Activated B cell treated with CpG ODN at 0.5 μM for 24 hours (primary cell): ENCODE measurements around the gene KCNK3. TPM values are rescaled to one million over a fixed set of nuclear protein-coding genes. Genes with fewer than 3 reads are reported as not detected.

Source experiments
- ATAC-seq: fragments of 200-7000 bp; cut with Tn5 transposase; one replicate; pipeline ENCODE4 v1.10.0; 2021; ENCODE audit warnings: low read depth, mild to moderate bottlenecking, moderate library complexity
- CTCF ChIA-PET: fragments of 350-600 bp; sonication (Branson Sonifier 250); formaldehyde crosslinking; loops from one replicate; lab custom pipeline; 2021; ENCODE audit warnings: antibody characterized with exemption; lab: Charles Lee
- POLR2A ChIA-PET: fragments of 350-600 bp; sonication (Branson Sonifier 250); formaldehyde crosslinking; loops from one replicate; lab custom pipeline; 2021; ENCODE audit warnings: antibody characterized with exemption; lab: Charles Lee
- DNase-seq: peaks from one replicate; pipeline ENCODE4 v3.0.0; 2022
- H3K27ac Mint-ChIP-seq: one replicate; pipeline ENCODE4 v1.8.0; 2020; ENCODE audit warnings: mixed read lengths
- H3K27me3 Mint-ChIP-seq: one replicate; pipeline ENCODE4 v1.8.0; 2021; ENCODE audit warnings: mixed read lengths
- H3K36me3 Mint-ChIP-seq: one replicate; pipeline ENCODE4 v1.8.0; 2021; ENCODE audit warnings: low read depth, mixed read lengths
- H3K4me1 Mint-ChIP-seq: one replicate; pipeline ENCODE4 v1.8.0; 2021; ENCODE audit warnings: mixed read lengths
- H3K4me3 Mint-ChIP-seq: one replicate; pipeline ENCODE4 v1.8.0; 2020; ENCODE audit warnings: mild to moderate bottlenecking, mixed read lengths
- H3K9me3 Mint-ChIP-seq: one replicate; pipeline ENCODE4 v1.8.0; 2020; ENCODE audit warnings: mixed read lengths
- CTCF ChIP-seq: fragments of 200-600 bp; IDR thresholded peaks from one replicate; pipeline ENCODE4 v1.8.0; 2022; ENCODE audit warnings: antibody characterized with exemption, mild to moderate bottlenecking
- intact Hi-C: fragments of 100-400 bp; cut with micrococcal nuclease; formaldehyde crosslinking; loops from one replicate; pipeline ENCODE4 v1.15.1; 2024
- total RNA-seq: library from RNA; stranded (reverse); gene quantifications from 2 replicates; pipeline ENCODE4 v1.2.3, GENCODE V29; 2022

KCNK3 gene
- total RNA-seq, 1 donor from 2014 or later: not detected

- TF ChIP-seq CTCF: no peak
- no peak for ATAC-seq
- ChIA-PET POLR2A (no interaction called here), CTCF (no interaction called here)
- H3K27me3 Mint-ChIP-seq: no peaks in the 10 kb centered on the region
- H3K36me3 Mint-ChIP-seq: peaks cover 21% of the 10 kb centered on the region
- no peak overlapping the region for H3K4me3 Mint-ChIP-seq
- intact Hi-C loops: no loop called here
- H3K4me1 Mint-ChIP-seq: peaks cover 24% of the 10 kb centered on the region
- DNase-seq: no peak
- no peak overlapping the region for H3K27ac Mint-ChIP-seq
- H3K9me3 Mint-ChIP-seq: no peaks in the 10 kb centered on the region
Measured at GRCh38 chr2:26769089-26769761, 76.7 kb downstream of the KCNK3 start.

GRCh38 chr2:26770986-26771586 lies 78.6 kb downstream of the KCNK3 start:
- ATAC-seq (peak; percentile 31), DNase-seq (no peak)
- peaks cover 34% of the 10 kb centered on the region for H3K36me3 Mint-ChIP-seq
- ChIA-PET CTCF (no interaction called here), POLR2A (no interaction called here)
- no peak overlapping the region for H3K27ac Mint-ChIP-seq
- no peaks in the 10 kb centered on the region for H3K27me3 Mint-ChIP-seq
- peaks cover 11% of the 10 kb centered on the region for H3K4me1 Mint-ChIP-seq
- H3K9me3 Mint-ChIP-seq: no peaks in the 10 kb centered on the region
- intact Hi-C loops: no loop called here
- H3K4me3 Mint-ChIP-seq: no peak overlapping the region
- no peak for TF ChIP-seq CTCF

- Mint-ChIP-seq H3K4me3 (no peak overlapping the region), H3K27ac (no peak overlapping the region), H3K4me1 (peaks cover 10% of the 10 kb centered on the region), H3K9me3 (no peaks in the 10 kb centered on the region), H3K27me3 (no peaks in the 10 kb centered on the region), H3K36me3 (peaks cover 47% of the 10 kb centered on the region)
- TF ChIP-seq CTCF: no peak
- POLR2A ChIA-PET: interaction anchor here (0.7 kb wide), 2 partner anchors 303 to 801 kb away, joined by 4 to 6 read pairs; no protein-coding TSS in a partner anchor
- DNase-seq (no peak), ATAC-seq (no peak)
- CTCF ChIA-PET: no interaction called here
- intact Hi-C loops: no loop called here
Measured at GRCh38 chr2:26772064-26773001, 79.8 kb downstream of the KCNK3 start.

GRCh38 chr2:26776195-26776800 lies 83.8 kb downstream of the KCNK3 start:
- TF ChIP-seq CTCF: no peak
- ChIA-PET CTCF (no interaction called here), POLR2A (interaction anchor here (2.0 kb wide), 1 partner anchor 9 kb away, joined by 4 read pairs; the partner anchor contains the start of gene CENPA)
- no peak for ATAC-seq
- H3K27ac Mint-ChIP-seq: no peak overlapping the region
- H3K9me3 Mint-ChIP-seq: no peaks in the 10 kb centered on the region
- no peaks in the 10 kb centered on the region for H3K27me3 Mint-ChIP-seq
- DNase-seq: no peak
- no peak overlapping the region for H3K4me3 Mint-ChIP-seq
- H3K4me1 Mint-ChIP-seq: peaks cover 5% of the 10 kb centered on the region
- peaks cover 71% of the 10 kb centered on the region for H3K36me3 Mint-ChIP-seq
- intact Hi-C loops: no loop called here
